Central memory CD4-positive, alpha-beta T cell (primary cell): Measurements from ENCODE around the gene TOMM70.
A peak's percentile ranks its signal among the peaks of the same experiment; 100 is the strongest.
"Not testable (repeated sequence)": the region's sequence is repeated elsewhere in the genome, so short reads cannot be mapped to it uniquely, and the experiment has no call there.

ENCODE experiments used
- DNase-seq: peaks from one replicate; pipeline ENCODE4 v3.0.0; 2022

TOMM70 gene

DNA sequence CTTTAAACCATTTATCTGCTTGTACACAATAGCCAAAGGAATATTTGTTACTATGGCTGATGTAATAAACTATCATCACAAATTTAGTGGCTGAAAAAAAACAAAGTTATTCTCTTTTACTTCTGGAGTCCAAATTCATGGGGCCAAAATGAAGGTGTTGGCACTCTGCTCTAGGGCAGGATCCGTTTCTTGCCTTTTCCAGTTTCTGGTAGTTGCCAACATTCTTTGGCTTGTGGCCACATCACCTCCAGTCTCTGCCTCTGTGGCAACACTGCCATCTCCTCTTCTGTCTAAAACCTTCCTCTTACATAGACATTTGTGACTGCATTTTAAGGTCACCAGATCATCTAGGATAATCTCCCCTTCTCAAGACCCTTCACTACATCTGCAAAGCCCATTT is 39.0 kb downstream of the TOMM70 start:
- no peak for DNase-seq

DNA sequence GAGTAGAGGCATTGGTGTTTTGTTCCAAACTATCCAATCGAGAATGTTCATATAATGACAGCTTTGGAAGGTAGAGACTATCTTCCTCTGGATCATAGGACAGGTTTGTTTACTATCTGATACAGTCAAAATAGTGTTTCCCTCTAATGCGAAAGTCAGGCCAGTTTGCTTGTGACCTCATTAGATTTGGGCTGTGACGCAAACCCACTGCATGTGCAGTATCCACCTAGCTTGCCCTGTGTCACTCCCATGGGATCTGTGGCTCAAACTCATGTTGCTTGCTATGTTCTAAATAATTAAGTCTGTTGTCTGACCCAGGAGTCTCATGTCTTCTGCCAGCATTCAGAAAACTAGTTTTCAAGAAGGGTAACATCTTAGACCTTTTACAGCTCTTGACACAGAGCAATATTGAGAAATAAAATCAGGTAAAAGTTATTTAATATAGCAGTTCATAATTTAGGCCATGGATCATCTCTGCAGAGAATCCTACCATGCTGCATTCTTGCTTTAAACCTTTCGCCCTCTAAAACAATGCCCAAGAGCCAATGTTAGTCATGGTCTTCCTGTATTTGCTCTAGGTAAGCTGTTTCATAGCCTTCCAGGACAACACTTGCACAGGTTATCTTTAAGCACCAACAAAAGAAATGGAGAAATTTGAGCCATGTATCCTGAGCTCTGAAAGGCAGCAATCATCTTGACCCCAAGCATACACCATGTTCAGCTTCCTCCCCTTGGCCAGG is 40.0 kb downstream of the TOMM70 start:
- DNase-seq = no peak

DNA sequence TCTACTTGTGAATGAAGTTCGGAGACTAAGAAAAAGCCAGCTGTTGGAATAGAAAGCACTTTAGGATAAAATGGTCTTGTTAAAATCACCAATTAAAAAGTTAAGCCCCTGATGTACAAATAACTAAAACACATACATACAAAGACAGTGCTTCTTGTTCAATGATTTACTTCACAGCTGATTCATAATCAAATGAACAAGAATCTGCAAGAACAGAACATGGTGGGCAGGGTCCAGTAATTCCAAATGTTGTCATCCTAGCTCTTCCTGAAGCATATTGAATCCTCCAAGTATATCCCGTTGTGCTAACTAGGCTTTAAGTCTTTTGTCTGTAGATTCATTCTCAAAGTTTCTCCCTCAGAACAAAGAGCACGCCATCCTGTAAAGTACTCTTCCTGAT is 41.9 kb downstream of the TOMM70 start:
- DNase-seq = no peak

DNA sequence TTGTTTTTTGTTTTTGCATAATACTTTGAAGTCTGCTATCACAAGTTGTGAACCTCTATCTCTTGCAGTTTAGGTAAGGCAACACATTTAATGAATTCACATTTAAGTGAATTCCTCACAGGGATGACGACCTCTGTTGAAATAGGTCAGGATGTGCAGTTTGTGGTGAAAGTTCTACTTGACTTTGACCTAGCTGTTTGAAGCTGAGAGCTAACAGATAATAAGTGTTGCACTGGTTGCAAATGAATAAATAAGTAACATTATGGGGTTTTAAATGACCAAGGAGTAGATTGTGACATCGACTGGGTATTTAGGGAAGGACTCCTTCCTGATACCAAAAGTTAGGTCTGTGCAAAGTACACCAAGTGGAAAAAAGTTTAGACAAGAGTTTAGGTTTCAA is 42.5 kb downstream of the TOMM70 start:
- DNase-seq = no peak

DNA sequence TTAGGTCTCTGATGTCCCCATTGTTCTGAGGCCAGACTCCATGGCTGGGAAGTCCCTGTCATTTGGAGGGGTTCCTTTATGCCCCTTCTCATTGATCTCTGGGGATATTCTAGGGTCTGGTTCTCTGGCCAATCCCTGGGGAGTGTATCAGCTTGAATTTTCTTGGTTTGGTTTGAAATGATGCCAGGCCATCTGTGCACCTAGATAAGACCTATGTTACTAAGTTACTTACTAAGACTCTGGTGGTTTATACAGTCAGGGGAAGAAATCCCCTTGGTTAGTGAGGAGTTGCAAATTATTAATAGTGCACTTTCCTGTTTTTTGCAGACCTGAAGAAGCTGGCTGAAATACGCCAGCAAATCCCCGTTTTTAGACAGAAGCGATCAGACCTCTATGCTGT is 46.0 kb downstream of the TOMM70 start:
- DNase-seq = no peak

DNA sequence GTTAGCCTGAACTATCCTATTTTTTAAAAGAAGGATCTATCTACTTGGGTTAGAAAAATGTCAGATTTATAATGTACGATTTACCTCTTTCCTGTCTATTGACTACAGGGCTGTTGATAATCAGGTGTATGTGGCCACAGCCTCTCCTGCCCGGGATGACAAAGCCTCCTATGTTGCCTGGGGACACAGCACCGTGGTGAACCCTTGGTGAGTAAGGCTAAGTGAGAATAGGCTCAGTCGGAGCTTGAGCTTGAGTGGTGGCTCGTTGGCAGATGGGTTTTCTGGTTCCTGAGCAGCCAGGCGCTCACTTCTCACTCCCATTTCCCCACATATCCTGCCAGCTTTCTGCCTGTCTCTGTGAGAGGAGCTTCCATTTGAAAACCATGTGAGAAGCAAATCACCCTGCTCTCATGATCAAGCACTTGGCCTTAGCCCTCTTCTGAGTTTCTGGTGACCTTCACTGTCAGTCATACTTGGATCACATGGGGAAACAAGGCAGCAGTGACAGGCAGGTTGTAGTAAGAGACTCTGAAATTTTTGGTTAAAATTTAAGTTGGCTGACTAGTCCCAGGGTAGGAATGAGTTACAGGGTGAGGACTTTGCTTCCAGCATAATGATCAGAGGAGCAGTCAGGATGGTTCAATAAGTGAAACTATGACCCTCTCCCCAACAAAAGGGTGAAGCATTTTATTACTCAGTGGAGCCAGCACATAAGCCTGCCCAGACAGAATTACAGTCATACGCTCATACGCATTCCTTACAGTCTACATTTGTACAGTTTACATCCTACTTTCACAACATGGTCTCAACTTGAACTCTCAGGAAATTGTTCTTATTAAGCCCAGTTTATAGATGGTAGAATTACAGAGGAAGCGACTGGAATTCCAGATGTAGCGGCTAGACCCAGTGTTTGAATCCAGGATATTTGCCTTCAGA is 48.3 kb downstream of the TOMM70 start:
- no peak for DNase-seq

DNA sequence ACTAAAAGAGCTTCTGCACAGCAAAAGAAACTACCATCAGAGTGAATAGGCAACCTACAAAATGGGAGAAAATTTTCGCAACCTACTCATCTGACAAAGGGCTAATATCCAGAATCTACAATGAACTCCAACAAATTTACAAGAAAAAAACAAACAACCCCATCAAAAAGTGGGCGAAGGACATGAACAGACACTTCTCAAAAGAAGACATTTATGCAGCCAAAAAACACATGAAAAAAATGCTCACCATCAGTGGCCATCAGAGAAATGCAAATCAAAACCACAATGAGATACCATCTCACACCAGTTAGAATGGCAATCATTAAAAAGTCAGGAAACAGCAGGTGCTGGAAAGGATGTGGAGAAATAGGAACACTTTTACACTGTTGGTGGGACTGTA is 49.1 kb downstream of the TOMM70 start:
- not testable (repeated sequence) for DNase-seq

DNA sequence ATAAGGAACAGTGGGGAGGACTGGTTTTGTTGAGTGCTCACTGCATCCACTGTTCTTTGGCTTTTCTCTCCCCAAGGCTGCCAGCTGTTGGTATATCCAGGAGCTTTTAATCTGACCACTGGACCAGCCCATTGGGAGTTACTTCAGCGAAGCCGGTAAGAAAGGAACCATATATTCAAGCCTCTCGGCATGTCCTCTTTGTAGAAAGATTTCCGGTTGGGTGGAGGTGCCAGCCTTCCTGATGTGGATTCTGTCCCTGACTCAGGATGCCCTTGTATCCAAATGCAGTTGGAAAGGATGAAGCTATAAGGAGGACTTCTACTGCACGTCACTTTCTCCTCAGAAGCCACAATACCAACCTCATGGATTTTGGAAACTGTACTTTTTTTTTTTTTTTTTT is 52.2 kb downstream of the TOMM70 start:
- DNase-seq = no peak

DNA sequence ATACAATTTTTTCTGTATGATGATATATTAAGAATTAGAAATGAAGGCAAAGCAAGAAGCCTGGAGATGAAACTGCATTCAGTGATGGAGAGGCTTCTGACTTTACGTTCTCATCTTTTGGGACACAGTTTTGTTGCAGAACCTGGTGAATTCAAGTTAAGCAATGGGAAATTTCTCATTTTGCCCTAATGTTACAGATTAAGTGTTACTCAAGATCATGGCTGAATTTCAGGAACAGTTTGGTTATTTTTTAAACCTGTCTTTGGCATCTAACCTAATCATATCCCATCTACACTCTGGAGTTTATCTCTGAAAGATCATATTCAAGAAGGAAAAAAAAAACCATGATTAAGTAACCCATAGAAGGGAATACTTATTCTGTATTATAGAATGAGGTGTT is 60.4 kb downstream of the TOMM70 start:
- DNase-seq = no peak

DNA sequence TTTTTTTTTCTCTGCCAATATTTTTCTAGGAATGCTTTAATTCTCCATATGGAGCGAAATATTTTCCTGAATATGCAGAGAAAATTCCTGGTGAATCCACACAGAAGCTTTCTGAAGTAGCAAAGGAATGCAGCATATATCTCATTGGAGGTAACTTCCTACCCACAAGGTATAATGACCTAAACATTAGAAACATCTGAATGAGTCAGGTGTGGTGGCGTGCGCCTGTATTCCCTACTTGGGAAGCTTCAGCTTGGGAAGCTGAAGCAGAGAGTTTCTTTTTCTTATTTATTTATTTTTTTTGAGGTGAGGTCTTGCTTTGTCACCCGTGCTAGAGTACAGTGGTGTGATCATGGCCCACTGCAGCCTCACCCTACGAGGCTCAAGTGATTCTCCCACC is 61.1 kb downstream of the TOMM70 start:
- no peak for DNase-seq

DNA sequence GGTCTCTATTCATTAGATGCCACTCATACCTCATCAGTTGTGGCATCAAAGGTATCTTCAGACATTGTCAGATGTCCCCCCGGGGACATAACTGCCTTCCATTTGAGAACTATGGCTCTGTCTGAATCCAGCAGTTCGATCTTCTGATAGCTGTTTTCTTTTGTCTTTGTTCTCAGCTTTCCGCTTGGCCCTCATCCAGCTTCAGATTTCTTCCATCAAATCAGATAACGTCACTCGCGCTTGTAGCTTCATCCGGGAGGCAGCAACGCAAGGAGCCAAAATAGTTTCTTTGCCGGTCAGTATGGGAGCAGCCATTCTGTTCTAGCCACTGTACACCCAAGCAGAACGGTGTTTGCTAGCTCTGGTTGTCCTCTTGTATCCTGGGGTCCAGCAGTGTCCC is 62.0 kb downstream of the TOMM70 start:
- DNase-seq = no peak

DNA sequence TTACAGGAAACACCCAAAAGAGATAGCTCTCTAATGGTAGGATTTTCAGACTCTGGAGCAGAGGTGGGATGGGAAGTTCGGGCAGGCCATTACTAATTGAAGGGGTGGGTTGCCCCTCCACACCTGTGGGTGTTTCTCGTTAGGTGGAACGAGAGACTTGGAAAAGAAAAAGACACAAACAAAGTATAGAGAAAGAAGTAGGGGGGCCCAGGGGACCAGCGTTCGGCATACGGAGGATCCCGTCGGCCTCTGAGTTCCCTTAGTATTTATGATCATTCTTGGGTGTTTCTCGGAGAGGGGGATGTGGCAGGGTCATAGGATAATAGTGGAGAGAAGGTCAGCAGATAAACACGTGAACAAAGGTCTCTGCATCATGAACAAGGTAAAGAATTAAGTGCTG is 64.7 kb downstream of the TOMM70 start:
- not testable (repeated sequence) for DNase-seq

DNA sequence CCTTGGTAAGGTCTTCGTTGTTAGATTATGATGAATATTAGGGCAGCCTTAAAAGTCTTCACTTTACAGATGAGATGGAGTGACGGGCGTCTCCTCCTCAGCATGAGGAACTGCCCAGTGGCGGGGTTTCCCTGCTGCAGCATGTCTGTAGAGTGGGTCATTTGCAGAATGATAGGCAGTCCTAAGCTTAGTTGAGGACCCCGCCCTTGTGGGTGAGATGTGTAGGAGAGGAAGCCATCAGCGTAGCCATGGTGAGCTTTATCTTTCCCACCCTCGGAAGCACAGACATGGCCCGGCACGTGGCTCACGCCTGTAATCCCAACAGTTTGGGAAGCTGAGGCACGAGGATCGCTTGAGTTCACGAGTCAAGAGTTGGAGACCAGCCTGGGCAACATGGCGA is 65.5 kb downstream of the TOMM70 start:
- DNase-seq = no peak

DNA sequence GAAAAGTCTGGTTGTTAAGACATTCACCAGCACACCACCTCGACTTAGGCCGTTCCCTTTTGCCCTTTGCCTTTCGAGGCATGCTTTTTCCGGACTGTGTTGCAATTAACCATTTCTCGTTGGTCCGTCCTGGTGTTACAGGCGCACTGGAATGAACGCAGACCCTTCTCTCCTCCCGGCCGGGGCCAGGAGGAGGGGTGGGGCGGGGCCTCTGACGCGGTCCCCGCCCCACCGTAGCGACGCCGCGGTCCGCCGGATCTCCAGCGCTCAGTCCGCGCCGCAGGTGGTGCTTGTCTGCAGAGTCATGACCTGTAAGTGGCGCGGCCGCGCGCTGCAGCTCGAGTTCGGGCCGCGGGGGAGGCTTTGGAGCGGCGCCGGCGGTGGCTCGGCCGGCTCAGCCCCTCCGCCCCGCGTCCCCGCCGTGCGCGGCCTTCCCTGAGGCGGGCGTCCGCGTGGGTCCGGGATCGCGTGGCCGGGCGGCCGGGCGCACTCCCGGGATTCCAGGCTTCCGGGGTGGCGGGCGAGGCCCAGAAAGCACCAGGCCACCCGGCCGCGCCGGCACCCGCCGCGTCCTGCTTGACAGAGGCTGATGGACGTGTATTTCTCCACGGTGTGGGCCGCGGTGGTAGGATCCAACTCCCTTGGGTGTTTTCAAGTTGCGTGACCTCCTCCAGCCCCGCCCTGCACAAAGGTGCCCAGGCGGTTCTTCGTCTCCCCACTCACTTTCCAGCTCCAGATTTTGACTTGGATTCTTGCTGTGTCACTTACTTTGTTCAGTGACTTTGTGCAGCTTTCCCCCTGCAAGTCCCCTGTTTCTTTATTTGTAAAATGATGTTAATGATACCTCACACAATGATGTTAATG is 66.2 kb downstream of the TOMM70 start, which contains the start of gene NIT2:
Gene NIT2, plus strand, starts transcription at position 270 of the 864 bp plus-strand sequence. Its CDS starts 35 bp downstream, at position 305.
- DNase-seq = peak; percentile 71

DNA sequence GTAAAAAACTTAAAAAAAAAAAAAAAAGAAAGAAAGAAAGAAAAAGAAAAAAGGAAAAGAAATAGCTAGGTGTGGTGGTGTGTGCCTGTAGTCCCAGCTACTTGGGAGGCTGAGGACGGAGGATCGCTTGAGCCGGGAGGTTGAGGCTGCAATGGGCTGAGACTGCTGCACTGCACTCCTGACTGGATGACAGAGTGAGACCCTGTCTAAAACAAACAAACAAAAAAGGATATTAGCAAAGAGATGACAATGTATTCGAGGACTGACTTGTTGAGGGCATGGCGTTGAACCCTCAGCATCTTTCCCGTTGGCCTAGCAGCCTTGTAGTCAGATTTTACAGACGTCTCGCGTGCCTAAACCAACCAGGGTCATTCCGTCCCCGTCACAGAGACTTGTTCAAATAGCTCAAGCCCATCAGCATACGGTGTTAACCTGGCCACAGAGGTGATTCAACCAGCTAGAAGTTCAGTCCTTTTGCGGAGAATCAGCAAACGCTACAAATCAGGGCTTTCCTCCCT is 66.9 kb downstream of the TOMM70 start:
- DNase-seq = no peak

DNA sequence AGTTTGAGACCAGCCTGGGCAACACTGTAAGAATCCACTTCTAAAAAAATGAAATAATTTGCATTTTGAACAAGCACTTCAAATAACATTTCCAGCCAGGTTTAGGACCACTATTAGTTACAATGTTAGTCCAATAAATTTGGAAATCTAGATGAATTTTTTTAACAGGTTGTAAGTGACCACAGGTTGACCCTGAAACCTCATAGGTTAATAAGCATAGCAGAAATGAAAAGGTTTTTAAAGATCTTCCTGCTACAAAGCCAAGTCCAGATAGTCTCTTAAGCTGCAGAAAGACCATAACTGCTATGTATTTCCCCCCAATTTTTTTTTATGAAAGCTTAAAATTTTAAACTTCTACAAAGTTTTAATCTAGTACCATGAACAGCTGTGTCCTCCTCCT is 67.8 kb downstream of the TOMM70 start:
- no peak for DNase-seq

DNA sequence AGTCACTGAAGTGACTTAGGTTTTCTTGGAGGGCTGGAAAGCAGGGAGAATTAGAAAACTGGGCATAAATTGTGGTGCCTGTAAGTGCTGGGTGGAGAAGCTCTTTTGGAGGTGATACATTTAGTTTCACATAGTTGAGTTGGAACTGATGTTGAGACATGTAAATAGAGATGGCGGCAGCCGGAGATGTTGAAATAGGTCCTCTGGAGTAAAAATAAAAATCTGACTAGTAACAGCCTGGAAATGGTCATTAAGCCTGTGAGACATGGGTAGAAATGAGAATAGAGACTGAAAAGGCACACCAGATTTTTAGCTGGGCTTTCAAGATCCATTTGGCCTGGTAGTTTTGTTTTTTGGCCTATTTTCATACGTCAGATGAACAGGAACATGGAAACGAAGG is 69.2 kb downstream of the TOMM70 start:
- DNase-seq = no peak

DNA sequence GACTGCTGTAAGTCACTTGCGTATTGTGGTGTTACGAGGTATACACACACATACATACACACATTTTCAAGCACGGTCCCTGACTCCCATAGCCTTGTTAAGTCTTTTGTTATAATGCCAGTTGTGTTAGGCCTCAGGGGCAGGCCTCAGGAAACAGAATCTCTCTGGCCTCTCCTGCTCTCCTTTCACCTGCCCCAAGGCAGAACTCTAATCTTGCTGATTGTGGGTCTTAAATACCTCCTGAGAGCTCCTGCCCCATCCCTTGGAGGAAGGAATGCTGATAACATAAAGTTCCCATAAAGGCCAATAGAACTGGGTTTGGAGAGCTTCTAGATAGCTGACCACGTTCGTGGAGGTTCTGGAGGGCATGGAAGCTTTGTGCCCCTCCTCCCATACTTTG is 70.2 kb downstream of the TOMM70 start:
- DNase-seq = no peak

DNA sequence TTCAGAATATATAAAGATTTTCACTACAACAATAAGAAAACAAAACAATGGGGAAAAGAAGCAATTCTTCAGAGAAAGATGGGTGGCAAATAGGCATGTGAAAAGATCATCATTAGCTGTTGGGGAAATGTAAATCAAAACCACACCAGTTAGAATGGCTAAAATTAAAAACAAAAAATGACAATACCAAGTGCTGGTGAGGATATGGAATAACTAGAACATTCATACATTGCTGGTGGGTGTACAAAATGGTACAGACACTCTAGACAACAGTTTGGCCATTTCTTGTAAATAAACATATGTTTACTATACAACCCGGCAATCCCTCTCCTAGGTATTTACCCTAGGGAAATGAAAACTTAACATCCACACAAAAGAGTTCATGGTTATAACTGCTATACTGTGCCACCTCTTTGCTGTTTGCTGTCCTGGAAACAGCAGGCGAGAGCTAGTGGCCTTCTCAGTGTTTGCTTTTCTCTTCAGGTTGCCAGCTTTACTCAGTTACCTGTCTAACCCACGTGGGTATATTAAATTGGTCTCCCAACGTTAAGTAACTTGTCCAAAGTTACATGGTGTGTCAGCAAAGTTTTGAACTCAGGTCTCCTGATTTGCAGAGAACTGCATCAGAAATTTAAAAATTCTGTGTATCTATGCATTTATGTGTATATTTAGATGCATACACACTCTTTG is 70.9 kb downstream of the TOMM70 start:
- DNase-seq = no peak

DNA sequence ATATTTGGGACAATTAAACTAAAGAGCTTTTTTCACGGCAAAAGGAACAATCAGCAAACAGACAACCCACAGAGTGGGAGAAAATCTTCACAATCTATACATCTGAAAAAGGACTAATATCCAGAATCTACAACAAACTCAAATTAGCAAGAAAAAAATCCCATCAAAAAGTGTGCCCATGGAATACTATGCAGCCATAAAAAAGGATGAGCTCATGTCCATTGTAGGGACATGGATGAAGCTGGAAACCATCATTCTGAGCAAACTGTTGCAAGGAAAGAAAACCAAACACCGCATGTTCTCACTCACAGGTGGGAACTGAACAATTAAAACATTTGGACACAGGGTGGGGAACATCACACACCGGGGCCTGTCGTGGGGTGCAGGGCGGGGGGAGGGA is 73.5 kb downstream of the TOMM70 start:
- not testable (repeated sequence) for DNase-seq

DNA sequence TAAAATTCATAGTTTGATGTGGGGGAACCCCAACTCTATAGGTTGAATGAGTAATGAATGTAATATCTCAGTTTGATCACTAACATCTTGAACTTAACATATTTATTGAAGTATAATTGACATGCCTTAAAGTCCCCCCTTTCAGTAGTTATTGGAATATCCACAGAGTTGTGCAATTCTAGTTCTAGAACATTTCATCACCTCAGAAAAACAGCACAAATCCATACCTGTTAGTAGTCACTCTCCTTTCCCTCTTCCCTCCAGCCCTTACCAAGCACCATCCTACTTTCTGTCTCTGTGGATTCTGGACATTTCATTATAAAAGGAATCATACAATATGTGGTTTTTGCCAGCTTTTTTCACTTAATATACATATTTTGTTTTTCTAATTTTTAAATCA is 75.1 kb downstream of the TOMM70 start:
- no peak for DNase-seq

DNA sequence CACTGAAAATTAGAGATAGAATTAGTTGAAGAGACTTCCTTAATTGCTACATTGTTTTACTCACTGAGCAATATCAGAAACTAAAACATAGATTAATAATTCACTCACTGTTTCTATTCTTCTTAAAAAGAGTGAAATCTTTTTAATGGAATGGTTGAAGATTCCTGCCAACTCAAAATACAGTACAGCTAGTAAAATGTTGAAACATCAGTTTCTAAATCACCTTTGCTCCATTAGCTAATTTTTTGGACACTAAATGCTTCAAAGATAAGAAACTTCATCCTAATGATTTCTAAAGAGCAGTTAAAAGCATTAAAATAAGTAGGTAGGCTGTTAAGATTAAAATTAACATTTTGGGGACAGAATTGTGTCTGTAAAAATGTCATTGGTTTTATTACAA is 76.8 kb downstream of the TOMM70 start:
- no peak for DNase-seq
